Natural killer cell (primary cell): Measurements from ENCODE around the gene STK11IP. TPM values are rescaled to one million over a fixed set of nuclear protein-coding genes. Genes with fewer than 3 reads are reported as not detected.

ENCODE experiments used
- ATAC-seq, 3 donors: fragments of 150-1000 bp in 2 of 3; fragments of 200-7000 bp in 1 of 3; cut with Tn5 transposase; 1 replicate in 1 of 3; 2 replicates in 2 of 3; pipeline ENCODE4 v1.10.0; 2021; ENCODE audit warnings: mild to moderate bottlenecking in 2 of 3, moderate library complexity in 2 of 3
- DNase-seq, 2 donors: peaks; one replicate each; pipeline versions ENCODE4 v3.0.0 to v3.0.0-alpha.2; 2013 to 2021; ENCODE audit warnings: mixed read lengths in 1 of 2
- H3K27ac ChIP-seq: one replicate; pipeline ENCODE4 v1.5.1; 2013; ENCODE audit warnings: mild to moderate bottlenecking, low read length
- H3K27me3 ChIP-seq: one replicate; pipeline ENCODE4 v1.6.1; 2013; ENCODE audit warnings: low read length; ENCODE audit not compliant: control insufficient read depth, insufficient read depth
- H3K36me3 ChIP-seq: one replicate; pipeline ENCODE4 v1.6.1; 2013; ENCODE audit warnings: low read length; ENCODE audit not compliant: control insufficient read depth, insufficient read depth
- H3K4me1 ChIP-seq: one replicate; pipeline ENCODE4 v1.6.1; 2013; ENCODE audit warnings: low read length; ENCODE audit not compliant: control insufficient read depth, insufficient read depth
- H3K4me3 ChIP-seq: one replicate; pipeline ENCODE4 v1.5.1; 2013; ENCODE audit warnings: low read length
- H3K9me3 ChIP-seq: one replicate; pipeline ENCODE4 v1.6.1; 2013; ENCODE audit warnings: low read length; ENCODE audit not compliant: control insufficient read depth, insufficient read depth
- H3K27ac Mint-ChIP-seq, 2 donors: one replicate each; pipeline ENCODE4 v1.8.0; 2022; ENCODE audit warnings: mild to moderate bottlenecking in 2 of 2, mixed read lengths in 2 of 2, moderate library complexity in 1 of 2
- H3K27me3 Mint-ChIP-seq, 2 donors: one replicate each; pipeline ENCODE4 v1.8.0; 2022; ENCODE audit warnings: low read depth in 2 of 2, mixed read lengths in 2 of 2
- H3K36me3 Mint-ChIP-seq: one replicate; pipeline ENCODE4 v1.8.0; 2022; ENCODE audit warnings: mixed read lengths
- H3K4me1 Mint-ChIP-seq, 2 donors: one replicate each; pipeline ENCODE4 v1.8.0; 2022; ENCODE audit warnings: mixed read lengths in 2 of 2
- H3K4me3 Mint-ChIP-seq: one replicate; pipeline ENCODE4 v1.8.0; 2022; ENCODE audit warnings: mild to moderate bottlenecking, moderate library complexity, mixed read lengths
- H3K9me3 Mint-ChIP-seq, 2 donors: one replicate each; pipeline ENCODE4 v1.8.0; 2022; ENCODE audit warnings: mixed read lengths in 2 of 2
- WGBS: methylation state at CpG from one replicate; pipeline ENCODE4 v1.1.7; 2013; ENCODE audit warnings: missing lambda C conversion rate; ENCODE audit not compliant: insufficient coverage; 5-methylcytosine and 5-hydroxymethylcytosine counted together
- intact Hi-C: fragments of 100-400 bp; cut with micrococcal nuclease; formaldehyde crosslinking; loops from one replicate; pipeline ENCODE4 v1.14.2; 2022
- total RNA-seq, 4 donors: library from RNA; stranded (reverse); fragments of 120-200 nt in 1 of 4; gene quantifications; one replicate each; pipeline versions ENCODE4 v1.2.3 to v1.2.4, GENCODE V29; 2013 to 2022
- TF ChIP-seq, protein P1 (sequence below): fragments of 200-600 bp; IDR thresholded peaks from one replicate; pipeline ENCODE4 v1.8.0; 2022; ENCODE audit warnings: antibody characterized with exemption

STK11IP gene
- total RNA-seq, 3 donors from 2014 or later (not counting 1 experiment from before 2014, with no cell fraction given) = 56.1 to 76.0 (median 65.2) TPM

DNA sequence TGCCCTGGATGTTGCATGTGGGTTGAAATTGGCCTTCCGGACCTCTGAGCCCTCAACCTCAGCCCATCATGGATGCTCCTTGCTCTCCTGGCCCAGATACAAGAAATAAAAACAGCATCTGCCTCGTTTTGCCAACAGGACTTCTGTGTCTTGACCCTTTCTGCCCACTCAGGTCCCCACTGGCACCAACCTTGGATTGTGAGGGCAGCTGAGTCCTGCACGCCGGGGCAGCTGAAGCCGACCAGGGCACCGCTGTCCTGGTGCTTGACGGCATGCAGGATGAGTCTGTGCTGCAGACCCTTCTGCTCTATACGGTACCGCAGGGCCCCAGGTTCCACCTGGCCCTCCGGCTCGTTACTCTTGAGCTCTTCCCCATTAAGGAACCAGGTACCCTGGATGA, 31.0 kb upstream of the STK11IP start:
- intact Hi-C loops = no loop called here
- H3K27me3 ChIP-seq = peaks cover 9% of the 10 kb centered on the region
- ATAC-seq (no peak), DNase-seq (no peak)
- H3K36me3 ChIP-seq = no peaks in the 10 kb centered on the region
- WGBS = 85% methylated on average over 11 of the region's 11 CpGs
- TF ChIP-seq, protein P1, sequence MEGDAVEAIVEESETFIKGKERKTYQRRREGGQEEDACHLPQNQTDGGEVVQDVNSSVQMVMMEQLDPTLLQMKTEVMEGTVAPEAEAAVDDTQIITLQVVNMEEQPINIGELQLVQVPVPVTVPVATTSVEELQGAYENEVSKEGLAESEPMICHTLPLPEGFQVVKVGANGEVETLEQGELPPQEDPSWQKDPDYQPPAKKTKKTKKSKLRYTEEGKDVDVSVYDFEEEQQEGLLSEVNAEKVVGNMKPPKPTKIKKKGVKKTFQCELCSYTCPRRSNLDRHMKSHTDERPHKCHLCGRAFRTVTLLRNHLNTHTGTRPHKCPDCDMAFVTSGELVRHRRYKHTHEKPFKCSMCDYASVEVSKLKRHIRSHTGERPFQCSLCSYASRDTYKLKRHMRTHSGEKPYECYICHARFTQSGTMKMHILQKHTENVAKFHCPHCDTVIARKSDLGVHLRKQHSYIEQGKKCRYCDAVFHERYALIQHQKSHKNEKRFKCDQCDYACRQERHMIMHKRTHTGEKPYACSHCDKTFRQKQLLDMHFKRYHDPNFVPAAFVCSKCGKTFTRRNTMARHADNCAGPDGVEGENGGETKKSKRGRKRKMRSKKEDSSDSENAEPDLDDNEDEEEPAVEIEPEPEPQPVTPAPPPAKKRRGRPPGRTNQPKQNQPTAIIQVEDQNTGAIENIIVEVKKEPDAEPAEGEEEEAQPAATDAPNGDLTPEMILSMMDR = no peak
- H3K9me3 Mint-ChIP-seq = no peaks in the 10 kb centered on the region
- H3K27ac ChIP-seq = no peak overlapping the region
- peaks cover 6% of the 10 kb centered on the region for H3K4me1 ChIP-seq
- no peak overlapping the region for H3K4me3 ChIP-seq
- no peak overlapping the region for H3K27ac Mint-ChIP-seq
- no peak overlapping the region for H3K4me3 Mint-ChIP-seq
- no peaks in the 10 kb centered on the region for H3K36me3 Mint-ChIP-seq
- no peaks in the 10 kb centered on the region for H3K4me1 Mint-ChIP-seq
- peaks cover 25 to 34% of the 10 kb centered on the region in 2 donors for H3K27me3 Mint-ChIP-seq
- H3K9me3 ChIP-seq = no peaks in the 10 kb centered on the region

DNA sequence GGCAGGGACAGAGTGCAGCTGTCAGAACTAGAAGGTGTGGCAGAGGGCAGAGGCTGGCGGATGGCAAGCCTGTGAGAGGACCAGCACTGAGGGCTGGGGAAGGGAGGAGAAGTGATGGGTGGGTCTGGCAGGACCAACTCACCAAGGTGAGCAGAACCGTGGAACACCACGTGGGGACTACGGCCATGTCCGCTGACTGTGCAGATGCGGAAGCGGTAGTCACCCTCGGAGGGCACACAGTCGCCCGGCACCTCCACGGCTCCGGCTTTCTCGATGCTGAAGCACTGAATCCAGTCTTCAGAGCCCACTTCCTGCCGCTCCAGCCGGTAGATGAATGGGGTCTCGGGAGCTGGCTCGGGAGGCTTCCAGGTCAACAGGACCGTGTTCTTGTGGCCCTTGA, 30.5 kb upstream of the STK11IP start:
- DNase-seq (no peak), ATAC-seq (no peak)
- no peak overlapping the region for H3K27ac Mint-ChIP-seq
- no peaks in the 10 kb centered on the region for H3K9me3 ChIP-seq
- peaks cover 7% of the 10 kb centered on the region for H3K4me1 ChIP-seq
- H3K4me3 Mint-ChIP-seq = no peak overlapping the region
- 94% methylated on average over 18 of the region's 18 CpGs for WGBS
- H3K4me1 Mint-ChIP-seq = no peaks in the 10 kb centered on the region
- H3K27me3 ChIP-seq = peaks cover 9% of the 10 kb centered on the region
- no peaks in the 10 kb centered on the region for H3K36me3 Mint-ChIP-seq
- TF ChIP-seq, protein P1 = no peak
- intact Hi-C loops = no loop called here
- H3K27me3 Mint-ChIP-seq = peaks cover 30 to 39% of the 10 kb centered on the region in 2 donors
- H3K36me3 ChIP-seq = no peaks in the 10 kb centered on the region
- H3K27ac ChIP-seq = no peak overlapping the region
- H3K4me3 ChIP-seq = no peak overlapping the region
- H3K9me3 Mint-ChIP-seq = no peaks in the 10 kb centered on the region

DNA sequence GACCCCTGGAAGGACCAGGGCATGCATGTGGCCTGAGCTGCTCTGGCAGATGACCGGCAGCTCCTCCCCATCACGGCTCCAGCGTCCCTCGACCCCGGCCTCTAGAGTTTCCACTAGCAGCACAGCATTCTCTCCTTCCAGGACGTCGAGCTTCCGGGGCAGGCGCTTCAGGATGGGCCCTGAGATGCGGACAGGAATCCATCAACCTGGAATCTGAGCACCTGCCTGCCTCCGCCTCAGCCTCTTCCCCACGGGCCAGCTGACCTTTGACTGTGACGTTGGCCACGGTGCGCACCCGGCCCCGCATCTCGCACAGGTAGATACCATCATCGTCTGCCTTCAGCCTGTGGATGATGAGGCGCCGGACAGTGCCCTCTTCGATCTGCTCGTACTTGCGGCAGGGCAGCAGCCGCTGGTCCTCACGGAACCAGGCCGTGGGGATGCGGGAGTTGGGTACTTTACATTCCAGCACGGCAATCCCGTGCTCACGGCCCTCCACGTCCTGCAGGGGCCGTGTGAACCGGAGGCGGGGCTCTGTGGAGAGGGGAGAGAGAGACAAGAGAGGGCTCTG, 29.8 kb upstream of the STK11IP start:
- H3K27me3 Mint-ChIP-seq = peaks cover 29 to 43% of the 10 kb centered on the region in 2 donors
- H3K4me3 Mint-ChIP-seq = no peak overlapping the region
- H3K27me3 ChIP-seq = peaks cover 11% of the 10 kb centered on the region
- intact Hi-C loops = no loop called here
- H3K4me1 ChIP-seq = peaks cover 7% of the 10 kb centered on the region
- H3K4me1 Mint-ChIP-seq = no peaks in the 10 kb centered on the region
- H3K4me3 ChIP-seq = no peak overlapping the region
- TF ChIP-seq, protein P1 = no peak
- H3K27ac Mint-ChIP-seq = no peak overlapping the region
- 95% methylated on average over 35 of the region's 35 CpGs for WGBS
- H3K9me3 ChIP-seq = no peaks in the 10 kb centered on the region
- H3K27ac ChIP-seq = no peak overlapping the region
- no peak for DNase-seq
- no peak for ATAC-seq
- H3K9me3 Mint-ChIP-seq = no peaks in the 10 kb centered on the region
- H3K36me3 ChIP-seq = no peaks in the 10 kb centered on the region
- H3K36me3 Mint-ChIP-seq = no peaks in the 10 kb centered on the region

DNA sequence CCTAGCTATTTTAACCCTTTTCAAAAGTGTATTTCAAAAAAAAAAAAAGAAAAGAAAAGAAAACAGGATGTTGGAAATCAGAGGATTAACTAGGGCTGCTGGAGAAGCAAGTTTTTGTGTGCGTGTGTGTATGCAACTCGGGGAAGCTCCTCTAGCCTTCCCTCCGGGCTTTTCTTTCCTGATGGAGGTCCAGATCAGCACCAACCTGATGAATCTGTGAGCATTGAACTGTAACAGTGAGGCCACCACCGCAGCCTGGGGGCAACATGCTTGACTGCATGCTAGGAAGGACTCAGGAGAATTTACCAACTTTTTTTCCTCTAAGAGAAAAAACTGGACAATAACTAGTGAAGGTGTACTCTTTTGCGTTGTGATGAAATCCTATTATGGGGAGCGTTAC, 28.6 kb upstream of the STK11IP start:
- WGBS = 90% methylated on average over 4 of the region's 6 CpGs
- Histone ChIP-seq H3K27me3 (peaks cover 11% of the 10 kb centered on the region), H3K36me3 (no peaks in the 10 kb centered on the region), H3K9me3 (no peaks in the 10 kb centered on the region), H3K27ac (no peak overlapping the region), H3K4me1 (peaks cover 7% of the 10 kb centered on the region), H3K4me3 (no peak overlapping the region)
- ATAC-seq (no peak), DNase-seq (no peak)
- Mint-ChIP-seq H3K4me3 (no peak overlapping the region), H3K4me1 (no peaks in the 10 kb centered on the region), H3K27me3 (peaks cover 31 to 50% of the 10 kb centered on the region in 2 donors), H3K9me3 (no peaks in the 10 kb centered on the region), H3K36me3 (no peaks in the 10 kb centered on the region), H3K27ac (no peak overlapping the region)
- TF ChIP-seq, protein P1 = no peak
- intact Hi-C loops = no loop called here
